SH-SY5Y (cell line): ENCODE results near the gene PPFIA4.

Experiments used
- GATA2 ChIP-seq: IDR thresholded peaks from 2 replicates; pipeline ENCODE4 v1.6.1; 2011; ENCODE audit warnings: mild to moderate bottlenecking, low read depth, low read length
- GATA3 ChIP-seq: IDR thresholded peaks from 2 replicates; pipeline ENCODE4 v1.6.1; 2011; ENCODE audit warnings: low read depth, mild to moderate bottlenecking, low read length, moderate library complexity

DNA sequence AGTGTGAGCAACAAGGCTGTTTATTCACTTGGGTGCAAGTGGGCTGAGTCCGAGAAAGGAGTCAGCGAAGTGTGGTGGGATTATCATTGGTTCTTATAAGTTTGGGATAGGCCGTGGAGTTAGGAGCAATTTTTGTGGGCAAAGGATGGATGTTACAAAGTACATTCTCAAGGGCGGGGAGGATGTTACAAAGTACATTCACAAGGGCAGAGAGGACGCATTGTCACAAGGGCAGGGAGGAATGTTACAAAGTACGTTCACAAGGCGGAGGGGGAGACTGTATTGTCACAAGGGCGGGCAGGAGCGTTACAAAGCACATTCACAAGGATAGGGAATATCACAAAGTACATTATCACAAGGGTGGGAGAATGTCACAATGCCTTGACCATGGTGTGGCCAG lies 24.3 kb upstream of the PPFIA4 start:
- TF ChIP-seq GATA2 (no peak), GATA3 (no peak)
